HUES6 (cell line): Measurements from ENCODE around the gene PTTG2.
"Not testable (repeated sequence)": the region's sequence is repeated elsewhere in the genome, so short reads cannot be mapped to it uniquely, and the experiment has no call there.

Source experiments
- H3K27ac ChIP-seq: 2 replicates; pipeline ENCODE4 v1.7.0; 2013; ENCODE audit warnings: low read depth, mild to moderate bottlenecking, low read length, inconsistent platforms
- H3K27me3 ChIP-seq: 2 replicates; pipeline ENCODE4 v1.6.1; 2013; ENCODE audit warnings: low read length; ENCODE audit not compliant: control insufficient read depth, insufficient read depth
- H3K36me3 ChIP-seq: 2 replicates; pipeline ENCODE4 v1.6.1; 2013; ENCODE audit warnings: low read length; ENCODE audit not compliant: control insufficient read depth, insufficient read depth
- H3K4me1 ChIP-seq: 2 replicates; pipeline ENCODE4 v1.6.1; 2013; ENCODE audit warnings: low read length; ENCODE audit not compliant: control insufficient read depth, insufficient read depth
- H3K4me3 ChIP-seq: 2 replicates; pipeline ENCODE4 v1.5.1; 2013; ENCODE audit warnings: low read depth, low read length
- H3K9ac ChIP-seq: one replicate; pipeline ENCODE4 v1.6.1; 2013; ENCODE audit warnings: mild to moderate bottlenecking, low read length
- H3K9me3 ChIP-seq: 2 replicates; pipeline ENCODE4 v1.6.1; 2013; ENCODE audit warnings: low read depth, low read length; ENCODE audit not compliant: control insufficient read depth, insufficient read depth

Gene PTTG2

GRCh38 chr4:37958932-37959331 lies 1.3 kb upstream of the PTTG2 start:
- no peaks in the 10 kb centered on the region; the same call in 1 of the 2 replicates for H3K9me3 ChIP-seq
- H3K36me3 ChIP-seq, result no peaks in the 10 kb centered on the region
- H3K27ac ChIP-seq, result no peak overlapping the region
- no peaks in the 10 kb centered on the region for H3K27me3 ChIP-seq
- no peak overlapping the region for H3K9ac ChIP-seq
- H3K4me3 ChIP-seq, result no peak overlapping the region
- no peaks in the 10 kb centered on the region for H3K4me1 ChIP-seq

- H3K4me1 ChIP-seq, result no peaks in the 10 kb centered on the region
- H3K9me3 ChIP-seq, result no peaks in the 10 kb centered on the region; the same call in 1 of the 2 replicates
- no peak overlapping the region for H3K9ac ChIP-seq
- H3K27ac ChIP-seq, result no peak overlapping the region
- H3K27me3 ChIP-seq, result no peaks in the 10 kb centered on the region
- H3K4me3 ChIP-seq, result no peak overlapping the region
- H3K36me3 ChIP-seq, result no peaks in the 10 kb centered on the region
Measured at GRCh38 chr4:37960679-37961450, 667 bp downstream of the PTTG2 start.

- Histone ChIP-seq H3K36me3 (no peaks in the 10 kb centered on the region), H3K27ac (no peak overlapping the region), H3K4me3 (no peak overlapping the region), H3K9ac (no peak overlapping the region), H3K4me1 (no peaks in the 10 kb centered on the region), H3K27me3 (no peaks in the 10 kb centered on the region), H3K9me3 (peaks cover 2% of the 10 kb centered on the region)
Measured at GRCh38 chr4:37964734-37965457, 4.7 kb downstream of the PTTG2 start.

- Histone ChIP-seq H3K4me1 (0 out of 2 replicates have a peak, but pooled peaks cover 4% of the 10 kb centered on the region), H3K27ac (no peak overlapping the region), H3K27me3 (no peaks in the 10 kb centered on the region), H3K9ac (no peak overlapping the region), H3K36me3 (no peaks in the 10 kb centered on the region), H3K9me3 (peaks cover 5% of the 10 kb centered on the region), H3K4me3 (no peak overlapping the region)
Measured at GRCh38 chr4:37966044-37966443, 5.8 kb downstream of the PTTG2 start.

GRCh38 chr4:37967736-37968135 lies 7.5 kb downstream of the PTTG2 start:
- Histone ChIP-seq H3K27me3 (no peaks in the 10 kb centered on the region), H3K4me3 (no peak overlapping the region), H3K4me1 (0 out of 2 replicates have a peak, but pooled peaks cover 4% of the 10 kb centered on the region), H3K9ac (no peak overlapping the region), H3K36me3 (no peaks in the 10 kb centered on the region), H3K27ac (no peak overlapping the region), H3K9me3 (peaks cover 5% of the 10 kb centered on the region)

- Histone ChIP-seq H3K4me1 (0 out of 2 replicates have a peak, but pooled peaks cover 4% of the 10 kb centered on the region), H3K27ac (no peak overlapping the region), H3K4me3 (no peak overlapping the region), H3K9ac (no peak overlapping the region), H3K36me3 (no peaks in the 10 kb centered on the region), H3K27me3 (no peaks in the 10 kb centered on the region), H3K9me3 (peaks cover 5% of the 10 kb centered on the region; the same call in 1 of the 2 replicates)
Measured at GRCh38 chr4:37968747-37969146, 8.5 kb downstream of the PTTG2 start.

- no peaks in the 10 kb centered on the region for H3K36me3 ChIP-seq
- no peak overlapping the region for H3K9ac ChIP-seq
- 0 out of 2 replicates have a peak, but pooled peaks cover 4% of the 10 kb centered on the region for H3K4me1 ChIP-seq
- no peaks in the 10 kb centered on the region for H3K27me3 ChIP-seq
- H3K27ac ChIP-seq, result peak overlapping the region; percentile 23; the same call in 1 of the 2 replicates
- H3K4me3 ChIP-seq, result no peak overlapping the region
- H3K9me3 ChIP-seq, result peaks cover 5% of the 10 kb centered on the region; the same call in 1 of the 2 replicates
Measured at GRCh38 chr4:37970702-37971101, 10.5 kb downstream of the PTTG2 start.

- Histone ChIP-seq H3K4me3 (no peak overlapping the region), H3K9ac (no peak overlapping the region), H3K27ac (no peak overlapping the region), H3K9me3 (peaks cover 5% of the 10 kb centered on the region; the same call in 1 of the 2 replicates), H3K27me3 (no peaks in the 10 kb centered on the region), H3K36me3 (no peaks in the 10 kb centered on the region), H3K4me1 (peaks cover 7% of the 10 kb centered on the region)
Measured at GRCh38 chr4:37971202-37971601, 11.0 kb downstream of the PTTG2 start.

- no peak overlapping the region for H3K9ac ChIP-seq
- no peaks in the 10 kb centered on the region for H3K36me3 ChIP-seq
- H3K9me3 ChIP-seq, result peaks cover 5% of the 10 kb centered on the region; the same call in 1 of the 2 replicates
- peaks cover 12% of the 10 kb centered on the region for H3K4me1 ChIP-seq
- H3K27me3 ChIP-seq, result no peaks in the 10 kb centered on the region
- H3K27ac ChIP-seq, result no peak overlapping the region
- no peak overlapping the region for H3K4me3 ChIP-seq
Measured at GRCh38 chr4:37973441-37973840, 13.2 kb downstream of the PTTG2 start.

- not testable (repeated sequence) for H3K27me3 ChIP-seq, H3K27ac ChIP-seq, H3K9me3 ChIP-seq, H3K9ac ChIP-seq, H3K36me3 ChIP-seq, H3K4me3 ChIP-seq
- H3K4me1 ChIP-seq, result peaks cover 16% of the 10 kb centered on the region
Measured at GRCh38 chr4:37975321-37975822, 15.2 kb downstream of the PTTG2 start.

GRCh38 chr4:37976507-37976906 lies 16.3 kb downstream of the PTTG2 start:
- Histone ChIP-seq H3K27me3 (no peaks in the 10 kb centered on the region), H3K4me3 (peak overlapping the region; percentile 57), H3K4me1 (peaks cover 19% of the 10 kb centered on the region), H3K9me3 (no peaks in the 10 kb centered on the region), H3K9ac (peak overlapping the region; percentile 56), H3K36me3 (no peaks in the 10 kb centered on the region), H3K27ac (peak overlapping the region; percentile 68; the same call in 1 of the 2 replicates)
